HTERT RPE-1 (cell line): Measurements from ENCODE around the gene PRDX1.
"Not testable (repeated sequence)": the region's sequence is repeated elsewhere in the genome, so short reads cannot be mapped to it uniquely, and the experiment has no call there.

ENCODE experiments used
- in situ Hi-C: fragments of 300-500 bp; cut with MboI; formaldehyde crosslinking; loops from 4 replicates; pipeline ENCODE4 v1.14.3; 2020; ENCODE audit warnings: low sequenced_read_pairs

The PRDX1 gene

GRCh38 chr1:45507195-45507594 is 14.5 kb downstream of the PRDX1 start:
- in situ Hi-C loops = no loop called here

- in situ Hi-C loops = no loop called here
Observed at GRCh38 chr1:45503462-45504360, 18.0 kb downstream of the PRDX1 start.

- in situ Hi-C loops = no loop called here
Observed at GRCh38 chr1:45501505-45501859, 20.2 kb downstream of the PRDX1 start.

GRCh38 chr1:45499415-45499769 is 22.3 kb downstream of the PRDX1 start:
- in situ Hi-C loops = no loop called here

- in situ Hi-C loops = no loop called here
Observed at GRCh38 chr1:45498279-45498678, 23.4 kb downstream of the PRDX1 start.

GRCh38 chr1:45493116-45493697 is 28.5 kb downstream of the PRDX1 start:
- in situ Hi-C loops = no loop called here

- in situ Hi-C loops = no loop called here
Observed at GRCh38 chr1:45492691-45493090, 29.0 kb downstream of the PRDX1 start.

- in situ Hi-C loops = no loop called here
Observed at GRCh38 chr1:45491487-45492260, 30.0 kb downstream of the PRDX1 start.

- in situ Hi-C loops = no loop called here
Observed at GRCh38 chr1:45490626-45491486, 30.8 kb downstream of the PRDX1 start, which contains the start of gene TESK2. Gene TESK2, minus strand, starts transcription at chr1:45491163. Its CDS starts 33,378 bp downstream, at chr1:45457785.

GRCh38 chr1:45490121-45490625 is 31.5 kb downstream of the PRDX1 start:
- in situ Hi-C loops = no loop called here

GRCh38 chr1:45489379-45489778 is 32.3 kb downstream of the PRDX1 start:
- in situ Hi-C loops = not testable (repeated sequence)

- in situ Hi-C loops = no loop called here
Observed at GRCh38 chr1:45488666-45489377, 32.9 kb downstream of the PRDX1 start.

GRCh38 chr1:45485949-45486348 is 35.7 kb downstream of the PRDX1 start:
- in situ Hi-C loops = no loop called here

- in situ Hi-C loops = no loop called here
Observed at GRCh38 chr1:45479039-45479748, 42.5 kb downstream of the PRDX1 start.

- in situ Hi-C loops = no loop called here
Observed at GRCh38 chr1:45478121-45478814, 43.4 kb downstream of the PRDX1 start.

- in situ Hi-C loops = no loop called here
Observed at GRCh38 chr1:45477646-45478045, 44.0 kb downstream of the PRDX1 start.

- in situ Hi-C loops = not testable (repeated sequence)
Observed at GRCh38 chr1:45474194-45474593, 47.5 kb downstream of the PRDX1 start.

GRCh38 chr1:45473302-45473701 is 48.4 kb downstream of the PRDX1 start:
- in situ Hi-C loops = no loop called here
